GM23338 (cell line): ENCODE results near the gene TM7SF3. TPM values are rescaled to one million over a fixed set of nuclear protein-coding genes. Genes with fewer than 3 reads are reported as not detected.
A peak's percentile ranks its signal among the peaks of the same experiment; 100 is the strongest.

Source experiments
- ATAC-seq: fragments of 200-7000 bp; cut with Tn5 transposase; 3 replicates; pipeline ENCODE4 v1.9.1; 2020
- DNase-seq: peaks from one replicate; pipeline ENCODE4 v3.0.0-alpha.2; 2015; ENCODE audit warnings: low spot score
- H2AFZ ChIP-seq: fragments of 200-600 bp; sonication (generic); 2 replicates; pipeline ENCODE4 v1.8.0; 2016; ENCODE audit warnings: antibody characterized with exemption, mild to moderate bottlenecking, moderate library complexity
- H3F3A ChIP-seq: fragments of 200-600 bp; sonication (generic); replicated peaks from 2 replicates; pipeline ENCODE4 v1.8.0; 2017; ENCODE audit warnings: antibody characterized with exemption, mixed run types, low read depth
- H3K27ac ChIP-seq: fragments of 200-600 bp; sonication (generic); 2 replicates; pipeline ENCODE4 v1.6.1; 2016; ENCODE audit warnings: low read depth
- H3K27me3 ChIP-seq: fragments of 200-600 bp; sonication (generic); 2 replicates; pipeline ENCODE4 v1.8.0; 2016; ENCODE audit warnings: mild to moderate bottlenecking, mixed run types, moderate library complexity; ENCODE audit not compliant: insufficient read depth
- H3K36me3 ChIP-seq: fragments of 200-600 bp; sonication (generic); 2 replicates; pipeline ENCODE4 v1.8.0; 2016; ENCODE audit warnings: mild to moderate bottlenecking; ENCODE audit not compliant: insufficient read depth
- H3K4me1 ChIP-seq: fragments of 200-600 bp; sonication (generic); 2 replicates; pipeline ENCODE4 v1.8.0; 2016; ENCODE audit warnings: mild to moderate bottlenecking, moderate library complexity; ENCODE audit not compliant: insufficient read depth
- H3K4me2 ChIP-seq: fragments of 200-600 bp; sonication (generic); 2 replicates; pipeline ENCODE4 v1.7.1; 2017; ENCODE audit warnings: mixed run types
- H3K4me3 ChIP-seq: fragments of 200-600 bp; sonication (generic); 2 replicates; pipeline ENCODE4 v1.6.1; 2016; ENCODE audit warnings: mixed run types
- H3K79me2 ChIP-seq: fragments of 200-600 bp; sonication (generic); replicated peaks from 2 replicates; pipeline ENCODE4 v1.8.0; 2017; ENCODE audit warnings: mild to moderate bottlenecking; ENCODE audit not compliant: insufficient read depth
- H3K9me2 ChIP-seq: fragments of 200-600 bp; sonication (generic); 2 replicates; pipeline ENCODE4 v1.8.0; 2017; ENCODE audit not compliant: insufficient read depth
- H4K20me1 ChIP-seq: fragments of 200-600 bp; sonication (generic); replicated peaks from 2 replicates; pipeline ENCODE4 v1.8.0; 2017; ENCODE audit warnings: mild to moderate bottlenecking; ENCODE audit not compliant: insufficient read depth
- H3K27ac Mint-ChIP-seq: 2 replicates; pipeline ENCODE4 v1.8.0; 2020; ENCODE audit warnings: inconsistent platforms, mild to moderate bottlenecking, moderate library complexity, mixed read lengths
- H3K27me3 Mint-ChIP-seq: 3 replicates; pipeline ENCODE4 v1.8.0; 2022; ENCODE audit warnings: low read depth, mild to moderate bottlenecking, moderate library complexity, mixed read lengths, inconsistent platforms; ENCODE audit not compliant: insufficient read depth, poor library complexity
- H3K36me3 Mint-ChIP-seq: 3 replicates; pipeline ENCODE4 v1.8.0; 2021; ENCODE audit warnings: low read depth, mild to moderate bottlenecking, inconsistent platforms, moderate library complexity, mixed read lengths
- H3K4me1 Mint-ChIP-seq: 3 replicates; pipeline ENCODE4 v1.8.0; 2020; ENCODE audit warnings: mild to moderate bottlenecking, inconsistent platforms, mixed read lengths
- H3K4me3 Mint-ChIP-seq: 3 replicates; pipeline ENCODE4 v1.8.0; 2021; ENCODE audit warnings: moderate library complexity, mild to moderate bottlenecking, inconsistent platforms, mixed read lengths
- H3K9me3 Mint-ChIP-seq: 3 replicates; pipeline ENCODE4 v1.8.0; 2020; ENCODE audit warnings: moderate library complexity, mild to moderate bottlenecking, inconsistent platforms, mixed read lengths
- STAT1 ChIP-seq: IDR thresholded peaks from one replicate; pipeline ENCODE4 v1.6.1; 2016; ENCODE audit warnings: antibody characterized with exemption; ENCODE audit not compliant: unreplicated experiment
- polyA plus RNA-seq: library from polyadenylated mRNA; unstranded; fragments of >200 nt; fragmentation: Nextera tagmentation; extraction: Ambion mirVana; gene quantifications from 2 replicates; pipeline ENCODE4 v1.2.1, GENCODE V29; 2016
- total RNA-seq: library from RNA; depleted of rRNA; stranded (reverse); fragments of >200 nt; shearing (Covaris generic); gene quantifications from 2 replicates; pipeline ENCODE4 v1.2.3, GENCODE V29; 2014
- TF ChIP-seq, protein P1 (sequence below): IDR thresholded peaks from 2 replicates; pipeline ENCODE4 v1.6.1; 2016; ENCODE audit warnings: antibody characterized with exemption
- TF ChIP-seq, protein P2 (sequence below), 2 experiments: fragments of 200-600 bp in 1 of 2; sonication (generic) in 1 of 2; conservative IDR thresholded peaks; 2 replicates each; pipeline versions ENCODE4 v1.5.1 to v1.6.1; 2016 to 2017; ENCODE audit warnings: antibody characterized with exemption in 2 of 2, low read depth in 2 of 2, mild to moderate bottlenecking in 2 of 2, moderate library complexity in 1 of 2
- TF ChIP-seq, protein P3 (sequence below): fragments of 250-450 bp; sonication (Bioruptor Pico); IDR thresholded peaks from 2 replicates; pipeline ENCODE4 v1.5.0; 2020; ENCODE audit warnings: mild to moderate bottlenecking, moderate library complexity

TM7SF3 gene
- total and polyA plus RNA-seq, 2 experiments from 2014 or later: 30.3 to 121 TPM

DNA sequence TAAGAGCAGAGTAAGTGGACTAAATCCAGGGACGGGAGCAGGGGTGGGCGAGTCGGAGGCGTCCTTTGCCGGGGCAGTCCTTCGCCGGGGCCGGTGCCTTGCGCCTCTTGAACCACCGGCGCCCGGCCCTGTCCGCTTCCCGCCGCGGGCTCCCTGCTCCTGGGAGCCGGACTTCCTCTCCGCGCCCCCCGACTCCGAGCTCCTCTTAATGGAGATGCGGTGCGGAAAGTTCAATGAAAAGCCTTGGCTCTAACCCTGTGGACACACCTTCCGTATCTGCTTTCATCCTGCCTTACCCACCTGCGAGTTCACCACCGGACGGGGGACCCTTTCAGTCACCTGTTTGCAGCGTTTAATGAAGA, 75.5 kb downstream of the TM7SF3 start:
- TF ChIP-seq, protein P1, sequence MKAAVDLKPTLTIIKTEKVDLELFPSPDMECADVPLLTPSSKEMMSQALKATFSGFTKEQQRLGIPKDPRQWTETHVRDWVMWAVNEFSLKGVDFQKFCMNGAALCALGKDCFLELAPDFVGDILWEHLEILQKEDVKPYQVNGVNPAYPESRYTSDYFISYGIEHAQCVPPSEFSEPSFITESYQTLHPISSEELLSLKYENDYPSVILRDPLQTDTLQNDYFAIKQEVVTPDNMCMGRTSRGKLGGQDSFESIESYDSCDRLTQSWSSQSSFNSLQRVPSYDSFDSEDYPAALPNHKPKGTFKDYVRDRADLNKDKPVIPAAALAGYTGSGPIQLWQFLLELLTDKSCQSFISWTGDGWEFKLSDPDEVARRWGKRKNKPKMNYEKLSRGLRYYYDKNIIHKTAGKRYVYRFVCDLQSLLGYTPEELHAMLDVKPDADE: no peak
- no peak for TF ChIP-seq STAT1
- TF ChIP-seq, protein P2, sequence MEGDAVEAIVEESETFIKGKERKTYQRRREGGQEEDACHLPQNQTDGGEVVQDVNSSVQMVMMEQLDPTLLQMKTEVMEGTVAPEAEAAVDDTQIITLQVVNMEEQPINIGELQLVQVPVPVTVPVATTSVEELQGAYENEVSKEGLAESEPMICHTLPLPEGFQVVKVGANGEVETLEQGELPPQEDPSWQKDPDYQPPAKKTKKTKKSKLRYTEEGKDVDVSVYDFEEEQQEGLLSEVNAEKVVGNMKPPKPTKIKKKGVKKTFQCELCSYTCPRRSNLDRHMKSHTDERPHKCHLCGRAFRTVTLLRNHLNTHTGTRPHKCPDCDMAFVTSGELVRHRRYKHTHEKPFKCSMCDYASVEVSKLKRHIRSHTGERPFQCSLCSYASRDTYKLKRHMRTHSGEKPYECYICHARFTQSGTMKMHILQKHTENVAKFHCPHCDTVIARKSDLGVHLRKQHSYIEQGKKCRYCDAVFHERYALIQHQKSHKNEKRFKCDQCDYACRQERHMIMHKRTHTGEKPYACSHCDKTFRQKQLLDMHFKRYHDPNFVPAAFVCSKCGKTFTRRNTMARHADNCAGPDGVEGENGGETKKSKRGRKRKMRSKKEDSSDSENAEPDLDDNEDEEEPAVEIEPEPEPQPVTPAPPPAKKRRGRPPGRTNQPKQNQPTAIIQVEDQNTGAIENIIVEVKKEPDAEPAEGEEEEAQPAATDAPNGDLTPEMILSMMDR (conservative IDR thresholded peaks at IDR 0.05; ENCODE audit: low read depth in 2 of 2): no peak
- TF ChIP-seq, protein P3, sequence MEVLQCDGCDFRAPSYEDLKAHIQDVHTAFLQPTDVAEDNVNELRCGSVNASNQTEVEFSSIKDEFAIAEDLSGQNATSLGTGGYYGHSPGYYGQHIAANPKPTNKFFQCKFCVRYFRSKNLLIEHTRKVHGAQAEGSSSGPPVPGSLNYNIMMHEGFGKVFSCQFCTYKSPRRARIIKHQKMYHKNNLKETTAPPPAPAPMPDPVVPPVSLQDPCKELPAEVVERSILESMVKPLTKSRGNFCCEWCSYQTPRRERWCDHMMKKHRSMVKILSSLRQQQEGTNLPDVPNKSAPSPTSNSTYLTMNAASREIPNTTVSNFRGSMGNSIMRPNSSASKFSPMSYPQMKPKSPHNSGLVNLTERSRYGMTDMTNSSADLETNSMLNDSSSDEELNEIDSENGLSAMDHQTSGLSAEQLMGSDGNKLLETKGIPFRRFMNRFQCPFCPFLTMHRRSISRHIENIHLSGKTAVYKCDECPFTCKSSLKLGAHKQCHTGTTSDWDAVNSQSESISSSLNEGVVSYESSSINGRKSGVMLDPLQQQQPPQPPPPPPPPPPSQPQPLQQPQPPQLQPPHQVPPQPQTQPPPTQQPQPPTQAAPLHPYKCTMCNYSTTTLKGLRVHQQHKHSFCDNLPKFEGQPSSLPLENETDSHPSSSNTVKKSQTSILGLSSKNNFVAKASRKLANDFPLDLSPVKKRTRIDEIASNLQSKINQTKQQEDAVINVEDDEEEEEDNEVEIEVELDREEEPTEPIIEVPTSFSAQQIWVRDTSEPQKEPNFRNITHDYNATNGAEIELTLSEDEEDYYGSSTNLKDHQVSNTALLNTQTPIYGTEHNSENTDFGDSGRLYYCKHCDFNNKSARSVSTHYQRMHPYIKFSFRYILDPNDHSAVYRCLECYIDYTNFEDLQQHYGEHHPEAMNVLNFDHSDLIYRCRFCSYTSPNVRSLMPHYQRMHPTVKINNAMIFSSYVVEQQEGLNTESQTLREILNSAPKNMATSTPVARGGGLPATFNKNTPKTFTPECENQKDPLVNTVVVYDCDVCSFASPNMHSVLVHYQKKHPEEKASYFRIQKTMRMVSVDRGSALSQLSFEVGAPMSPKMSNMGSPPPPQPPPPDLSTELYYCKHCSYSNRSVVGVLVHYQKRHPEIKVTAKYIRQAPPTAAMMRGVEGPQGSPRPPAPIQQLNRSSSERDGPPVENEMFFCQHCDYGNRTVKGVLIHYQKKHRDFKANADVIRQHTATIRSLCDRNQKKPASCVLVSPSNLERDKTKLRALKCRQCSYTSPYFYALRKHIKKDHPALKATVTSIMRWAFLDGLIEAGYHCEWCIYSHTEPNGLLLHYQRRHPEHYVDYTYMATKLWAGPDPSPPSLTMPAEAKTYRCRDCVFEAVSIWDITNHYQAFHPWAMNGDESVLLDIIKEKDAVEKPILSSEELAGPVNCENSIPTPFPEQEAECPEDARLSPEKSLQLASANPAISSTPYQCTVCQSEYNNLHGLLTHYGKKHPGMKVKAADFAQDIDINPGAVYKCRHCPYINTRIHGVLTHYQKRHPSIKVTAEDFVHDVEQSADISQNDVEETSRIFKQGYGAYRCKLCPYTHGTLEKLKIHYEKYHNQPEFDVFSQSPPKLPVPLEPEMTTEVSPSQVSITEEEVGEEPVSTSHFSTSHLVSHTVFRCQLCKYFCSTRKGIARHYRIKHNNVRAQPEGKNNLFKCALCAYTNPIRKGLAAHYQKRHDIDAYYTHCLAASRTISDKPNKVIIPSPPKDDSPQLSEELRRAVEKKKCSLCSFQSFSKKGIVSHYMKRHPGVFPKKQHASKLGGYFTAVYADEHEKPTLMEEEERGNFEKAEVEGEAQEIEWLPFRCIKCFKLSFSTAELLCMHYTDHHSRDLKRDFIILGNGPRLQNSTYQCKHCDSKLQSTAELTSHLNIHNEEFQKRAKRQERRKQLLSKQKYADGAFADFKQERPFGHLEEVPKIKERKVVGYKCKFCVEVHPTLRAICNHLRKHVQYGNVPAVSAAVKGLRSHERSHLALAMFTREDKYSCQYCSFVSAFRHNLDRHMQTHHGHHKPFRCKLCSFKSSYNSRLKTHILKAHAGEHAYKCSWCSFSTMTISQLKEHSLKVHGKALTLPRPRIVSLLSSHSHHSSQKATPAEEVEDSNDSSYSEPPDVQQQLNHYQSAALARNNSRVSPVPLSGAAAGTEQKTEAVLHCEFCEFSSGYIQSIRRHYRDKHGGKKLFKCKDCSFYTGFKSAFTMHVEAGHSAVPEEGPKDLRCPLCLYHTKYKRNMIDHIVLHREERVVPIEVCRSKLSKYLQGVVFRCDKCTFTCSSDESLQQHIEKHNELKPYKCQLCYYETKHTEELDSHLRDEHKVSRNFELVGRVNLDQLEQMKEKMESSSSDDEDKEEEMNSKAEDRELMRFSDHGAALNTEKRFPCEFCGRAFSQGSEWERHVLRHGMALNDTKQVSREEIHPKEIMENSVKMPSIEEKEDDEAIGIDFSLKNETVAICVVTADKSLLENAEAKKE (CRISPR knock-in tag): no peak
- peak overlapping the region; percentile 91 for H3K4me3 Mint-ChIP-seq
- peaks cover 42% of the 10 kb centered on the region for H4K20me1 ChIP-seq
- peaks cover 88% of the 10 kb centered on the region for H3K79me2 ChIP-seq
- H3K9me2 ChIP-seq: no peaks in the 10 kb centered on the region
- H3K4me3 ChIP-seq: peak overlapping the region; percentile 92
- peaks cover 3% of the 10 kb centered on the region for H3K36me3 Mint-ChIP-seq
- H3K4me2 ChIP-seq: peak overlapping the region; percentile 83
- H2AFZ ChIP-seq: peak overlapping the region; percentile 72; the same call in 1 of the 2 replicates
- DNase-seq: peak; percentile 72
- H3K27ac Mint-ChIP-seq: peak overlapping the region; percentile 99
- no peaks in the 10 kb centered on the region for H3F3A ChIP-seq
- peaks cover 10% of the 10 kb centered on the region for H3K27me3 Mint-ChIP-seq
- no peaks in the 10 kb centered on the region for H3K36me3 ChIP-seq
- peaks cover 3% of the 10 kb centered on the region; the same call in 2 of the 3 replicates for H3K9me3 Mint-ChIP-seq
- peak overlapping the region; percentile 93 for H3K27ac ChIP-seq
- peaks cover 27% of the 10 kb centered on the region for H3K4me1 ChIP-seq
- H3K4me1 Mint-ChIP-seq: peaks cover 17% of the 10 kb centered on the region
- H3K27me3 ChIP-seq: no peaks in the 10 kb centered on the region
- ATAC-seq: peak; percentile 44
